Suprapubic skin (tissue), 3 donors: ENCODE data around the gene NHEJ1.

Source experiments
- CTCF ChIP-seq, 2 donors: fragments of 200-600 bp in 1 of 2; fragments of 450-650 bp in 1 of 2; sonication (generic) in 1 of 2; IDR thresholded peaks; one replicate each; pipeline ENCODE4 v1.5.1; 2016 to 2019; ENCODE audit warnings: antibody characterized with exemption in 2 of 2, mild to moderate bottlenecking in 1 of 2, moderate library complexity in 1 of 2
- EP300 ChIP-seq: sonication (generic); formaldehyde crosslinking; IDR thresholded peaks from one replicate; pipeline ENCODE4 v1.6.1; 2017; ENCODE audit warnings: antibody characterized with exemption

DNA sequence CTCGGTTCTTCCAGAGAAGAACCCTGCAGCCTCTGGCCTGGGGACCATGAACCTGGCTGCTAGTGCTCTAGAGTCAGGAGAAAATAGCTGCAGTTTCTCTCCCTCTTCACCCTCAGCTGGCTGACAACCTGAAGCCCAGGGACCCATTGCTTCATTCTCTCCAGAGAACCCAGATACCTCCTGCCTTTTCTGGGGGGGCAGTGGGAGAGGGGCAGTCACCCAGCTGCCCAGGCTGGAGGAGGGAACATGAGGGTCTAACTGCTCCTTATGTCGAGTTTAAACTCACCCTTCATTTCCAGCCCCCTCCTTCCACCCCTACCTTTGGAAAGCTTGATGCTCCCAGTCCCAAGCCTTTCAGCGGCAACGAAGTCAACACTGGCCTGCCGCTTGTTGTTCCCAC is 38.4 kb upstream of the NHEJ1 start:
- no peak for TF ChIP-seq CTCF (IDR thresholded peaks at IDR 0.05)
- no peak for TF ChIP-seq EP300
